ENCODE results near the gene BCAS3. TPM values are rescaled to one million over a fixed set of nuclear protein-coding genes. Genes with fewer than 3 reads are reported as not detected.

The BCAS3 gene
- total and polyA plus RNA-seq, 9 donors: 9.4 to 37.0 (median 21.6) TPM

- intact Hi-C loops (cut with DNase I): no loop called here
Observed at GRCh38 chr17:60947543-60947942, 269.9 kb downstream of the BCAS3 start.

GRCh38 chr17:60952747-60953146, 275.1 kb downstream of the BCAS3 start:
- 95 to 98% (median 97%) methylated on average over 3 of the region's 3 CpGs for WGBS, 3 donors
- Histone ChIP-seq H3K27me3 (no peaks in the 10 kb centered on the region), H3K27ac (no peak overlapping the region), H3K9me3 (no peaks in the 10 kb centered on the region), H3K36me3 (no peaks in the 10 kb centered on the region), H3K4me1 (ENCODE audit: insufficient read depth) (no peaks in the 10 kb centered on the region), H3K4me3 (no peak overlapping the region)
- DNase-seq: no peak
- intact Hi-C loops (cut with DNase I): no loop called here
- TF ChIP-seq POLR2A (IDR thresholded peaks at IDR 0.05) (no peak), CTCF (IDR thresholded peaks at IDR 0.05) (no peak), EP300 (IDR thresholded peaks at IDR 0.05) (no peak)

More at GRCh38 chr17:60947543-60947942, 269.9 kb downstream of the BCAS3 start:
- no peak for TF ChIP-seq POLR2A (IDR thresholded peaks at IDR 0.05)
- no peak for TF ChIP-seq CTCF (IDR thresholded peaks at IDR 0.05)
- no peak for TF ChIP-seq EP300 (IDR thresholded peaks at IDR 0.05)
- no peak overlapping the region for H3K4me3 ChIP-seq
- H3K27me3 ChIP-seq: no peaks in the 10 kb centered on the region
- no peaks in the 10 kb centered on the region for H3K9me3 ChIP-seq
- 68 to 87% (median 76%) methylated on average over 3 of the region's 3 CpGs for WGBS, 3 donors
- DNase-seq: no peak
- no peak overlapping the region for H3K27ac ChIP-seq
- H3K4me1 ChIP-seq (ENCODE audit: insufficient read depth): no peaks in the 10 kb centered on the region
- H3K36me3 ChIP-seq: no peaks in the 10 kb centered on the region

- intact Hi-C loops (cut with DNase I): no loop called here
- Histone ChIP-seq H3K27ac (no peak overlapping the region), H3K27me3 (no peaks in the 10 kb centered on the region), H3K4me1 (ENCODE audit: insufficient read depth) (no peaks in the 10 kb centered on the region), H3K4me3 (no peak overlapping the region), H3K36me3 (no peaks in the 10 kb centered on the region), H3K9me3 (no peaks in the 10 kb centered on the region)
- 72 to 82% (median 77%) methylated on average over 2 of the region's 2 CpGs for WGBS, 3 donors
- no peak for TF ChIP-seq EP300 (IDR thresholded peaks at IDR 0.05)
- no peak for TF ChIP-seq POLR2A (IDR thresholded peaks at IDR 0.05)
- no peak for TF ChIP-seq CTCF (IDR thresholded peaks at IDR 0.05)
- DNase-seq: no peak
Observed at GRCh38 chr17:60959011-60959410, 281.4 kb downstream of the BCAS3 start.

- H3K27me3 ChIP-seq: no peaks in the 10 kb centered on the region
- H3K9me3 ChIP-seq: no peaks in the 10 kb centered on the region
- H3K36me3 ChIP-seq: no peaks in the 10 kb centered on the region
- DNase-seq: no peak
- intact Hi-C loops (cut with DNase I): no loop called here
- TF ChIP-seq POLR2A (IDR thresholded peaks at IDR 0.05): no peak
- no peak for TF ChIP-seq CTCF (IDR thresholded peaks at IDR 0.05)
- no peak for TF ChIP-seq EP300 (IDR thresholded peaks at IDR 0.05)
- H3K4me3 ChIP-seq: no peak overlapping the region
- H3K27ac ChIP-seq: no peak overlapping the region
- H3K4me1 ChIP-seq (ENCODE audit: insufficient read depth): no peaks in the 10 kb centered on the region
Observed at GRCh38 chr17:60959696-60960095, 282.0 kb downstream of the BCAS3 start.

All from ovary (tissue), 9 donors.